Left lobe of liver (tissue), 1 donor: ENCODE data around the gene HNRNPL. TPM values are rescaled to one million over a fixed set of nuclear protein-coding genes. Genes with fewer than 3 reads are reported as not detected.

Experiments
- total RNA-seq: library from RNA; stranded (reverse); gene quantifications from one replicate; pipeline ENCODE4 v1.2.1, GENCODE V29; 2021
- donor health status: DM: no; HTN: yes; CAD: no.

HNRNPL gene
- total RNA-seq, 1 donor from 2014 or later: 93.1 TPM

Other genes starting within 250 kb of the HNRNPL start
- 3.5 TPM for gene MAP4K1, start 232.0 kb downstream of the HNRNPL start, total RNA-seq
- gene EIF3K, start 230.8 kb downstream of the HNRNPL start, total RNA-seq: 106 TPM
- 156 TPM for gene ACTN4, start 202.3 kb downstream of the HNRNPL start, total RNA-seq
- gene CAPN12, start 105.5 kb downstream of the HNRNPL start, total RNA-seq: 30.9 TPM
- gene LGALS7, start 76.5 kb downstream of the HNRNPL start, total RNA-seq: not detected
- gene LGALS7B, start 60.8 kb downstream of the HNRNPL start, total RNA-seq: not detected
- gene LGALS4, start 37.0 kb downstream of the HNRNPL start, total RNA-seq: 102 TPM
- gene ECH1, start 18.2 kb downstream of the HNRNPL start, total RNA-seq: 439 TPM
- 5.6 TPM for gene RINL, start 28.3 kb upstream of the HNRNPL start, total RNA-seq
- 31.2 TPM for gene SIRT2, start 49.6 kb upstream of the HNRNPL start, total RNA-seq
- gene NFKBIB, start 50.0 kb upstream of the HNRNPL start, total RNA-seq: 19.0 TPM
- 0.18 TPM for gene CCER2, start 62.2 kb upstream of the HNRNPL start, total RNA-seq
- gene SARS2, start 80.8 kb upstream of the HNRNPL start, total RNA-seq: 12.8 TPM
- 24.2 TPM for gene MRPS12, start 81.0 kb upstream of the HNRNPL start, total RNA-seq
- gene FBXO17, start 125.8 kb upstream of the HNRNPL start, total RNA-seq: 64.3 TPM
- gene FBXO27, start 182.6 kb upstream of the HNRNPL start, total RNA-seq: 15.9 TPM
- gene ACP7, start 234.4 kb upstream of the HNRNPL start, total RNA-seq: not detected